ENCODE measurements around the gene ARMC2.
"Not testable (repeated sequence)": the region's sequence is repeated elsewhere in the genome, so short reads cannot be mapped to it uniquely, and the experiment has no call there.

ARMC2 gene

GRCh38 chr6:108870357-108870756 lies 22.1 kb downstream of the ARMC2 start:
- no peak for DNase-seq (ENCODE audit: low spot score)

GRCh38 chr6:108872141-108872557 lies 23.9 kb downstream of the ARMC2 start:
- peak; percentile 27 for DNase-seq (ENCODE audit: low spot score)

- no peak for DNase-seq (ENCODE audit: low spot score)
Measured at GRCh38 chr6:108872575-108872974, 24.4 kb downstream of the ARMC2 start.

GRCh38 chr6:108873251-108873650 lies 25.0 kb downstream of the ARMC2 start:
- DNase-seq (ENCODE audit: low spot score) = no peak

GRCh38 chr6:108873971-108874370 lies 25.7 kb downstream of the ARMC2 start:
- DNase-seq (ENCODE audit: low spot score) = no peak

GRCh38 chr6:108874470-108875160 lies 26.4 kb downstream of the ARMC2 start:
- peak; percentile 68 for DNase-seq (ENCODE audit: low spot score)

- no peak for DNase-seq (ENCODE audit: low spot score)
Measured at GRCh38 chr6:108875161-108875555, 26.9 kb downstream of the ARMC2 start.

GRCh38 chr6:108877046-108877751 lies 29.0 kb downstream of the ARMC2 start:
- no peak for DNase-seq (ENCODE audit: low spot score)

- no peak for DNase-seq (ENCODE audit: low spot score)
Measured at GRCh38 chr6:108878942-108879341, 30.7 kb downstream of the ARMC2 start.

- no peak for DNase-seq (ENCODE audit: low spot score)
Measured at GRCh38 chr6:108883172-108883571, 35.0 kb downstream of the ARMC2 start.

GRCh38 chr6:108884211-108885059 lies 36.2 kb downstream of the ARMC2 start:
- DNase-seq (ENCODE audit: low spot score) = no peak

- no peak for DNase-seq (ENCODE audit: low spot score)
Measured at GRCh38 chr6:108888052-108888451, 39.8 kb downstream of the ARMC2 start.

GRCh38 chr6:108888745-108889144 lies 40.5 kb downstream of the ARMC2 start:
- DNase-seq (ENCODE audit: low spot score) = no peak

- DNase-seq (ENCODE audit: low spot score) = not testable (repeated sequence)
Measured at GRCh38 chr6:108890898-108891297, 42.7 kb downstream of the ARMC2 start.

GRCh38 chr6:108895571-108895970 lies 47.3 kb downstream of the ARMC2 start:
- no peak for DNase-seq (ENCODE audit: low spot score)

GRCh38 chr6:108896111-108896661 lies 48.0 kb downstream of the ARMC2 start:
- DNase-seq (ENCODE audit: low spot score) = peak; percentile 73

GRCh38 chr6:108897371-108897770 lies 49.1 kb downstream of the ARMC2 start:
- DNase-seq (ENCODE audit: low spot score) = no peak

- peak; percentile 28 for DNase-seq (ENCODE audit: low spot score)
Measured at GRCh38 chr6:108902382-108902792, 54.2 kb downstream of the ARMC2 start.

- DNase-seq (ENCODE audit: low spot score) = no peak
Measured at GRCh38 chr6:108903796-108904195, 55.6 kb downstream of the ARMC2 start.

- DNase-seq (ENCODE audit: low spot score) = no peak
Measured at GRCh38 chr6:108904741-108905140, 56.5 kb downstream of the ARMC2 start.

- DNase-seq (ENCODE audit: low spot score) = peak; percentile 31
Measured at GRCh38 chr6:108914235-108915022, 66.2 kb downstream of the ARMC2 start.

- no peak for DNase-seq (ENCODE audit: low spot score)
Measured at GRCh38 chr6:108915258-108915657, 67.0 kb downstream of the ARMC2 start.
